ENCODE results near the gene CD47. TPM values are rescaled to one million over a fixed set of nuclear protein-coding genes. Genes with fewer than 3 reads are reported as not detected.

The CD47 gene
- total and polyA plus RNA-seq, 8 donors = 15.9 to 154 (median 79.9) TPM

DNA sequence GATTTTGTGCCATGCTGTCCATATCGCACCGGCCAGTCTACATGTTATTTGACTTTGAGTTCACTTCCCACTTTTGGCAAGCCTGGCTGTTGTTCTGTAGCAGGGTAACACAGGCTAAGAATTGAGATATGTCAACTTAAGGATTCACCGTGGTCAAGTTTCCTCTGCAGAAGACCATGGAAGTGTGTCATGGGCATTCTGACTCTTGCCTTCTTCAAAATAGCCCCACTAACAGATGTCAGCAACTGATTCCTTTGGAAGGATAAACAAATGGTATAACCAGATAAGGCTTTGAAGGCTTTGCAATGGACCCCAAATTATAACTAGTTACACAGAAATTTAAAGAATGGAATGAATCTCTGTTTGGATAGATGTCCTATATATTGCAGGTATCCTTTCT lies 20.1 kb upstream of the CD47 start:
- no peaks in the 10 kb centered on the region for H3K9me3 ChIP-seq
- 78 to 97% (median 93%) methylated on average over 3 of the region's 3 CpGs for WGBS, 5 donors
- no peaks in the 10 kb centered on the region for H3K36me3 ChIP-seq
- intact Hi-C loops (cut with DNase I; ENCODE audit: low total_unique reads) = no loop called here
- no peak overlapping the region for H3K27ac ChIP-seq
- no peaks in the 10 kb centered on the region for H3K27me3 ChIP-seq
- no peak for DNase-seq
- no peak overlapping the region for H3K4me3 ChIP-seq
- no peaks in the 10 kb centered on the region for H3K4me1 ChIP-seq
- TF ChIP-seq POLR2A (IDR thresholded peaks at IDR 0.05) (no peak), POLR2AphosphoS5 (IDR thresholded peaks at IDR 0.05) (no peak), EP300 (IDR thresholded peaks at IDR 0.05) (no peak)
- TF ChIP-seq, protein P1, sequence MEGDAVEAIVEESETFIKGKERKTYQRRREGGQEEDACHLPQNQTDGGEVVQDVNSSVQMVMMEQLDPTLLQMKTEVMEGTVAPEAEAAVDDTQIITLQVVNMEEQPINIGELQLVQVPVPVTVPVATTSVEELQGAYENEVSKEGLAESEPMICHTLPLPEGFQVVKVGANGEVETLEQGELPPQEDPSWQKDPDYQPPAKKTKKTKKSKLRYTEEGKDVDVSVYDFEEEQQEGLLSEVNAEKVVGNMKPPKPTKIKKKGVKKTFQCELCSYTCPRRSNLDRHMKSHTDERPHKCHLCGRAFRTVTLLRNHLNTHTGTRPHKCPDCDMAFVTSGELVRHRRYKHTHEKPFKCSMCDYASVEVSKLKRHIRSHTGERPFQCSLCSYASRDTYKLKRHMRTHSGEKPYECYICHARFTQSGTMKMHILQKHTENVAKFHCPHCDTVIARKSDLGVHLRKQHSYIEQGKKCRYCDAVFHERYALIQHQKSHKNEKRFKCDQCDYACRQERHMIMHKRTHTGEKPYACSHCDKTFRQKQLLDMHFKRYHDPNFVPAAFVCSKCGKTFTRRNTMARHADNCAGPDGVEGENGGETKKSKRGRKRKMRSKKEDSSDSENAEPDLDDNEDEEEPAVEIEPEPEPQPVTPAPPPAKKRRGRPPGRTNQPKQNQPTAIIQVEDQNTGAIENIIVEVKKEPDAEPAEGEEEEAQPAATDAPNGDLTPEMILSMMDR (IDR thresholded peaks at IDR 0.05) = no peak

- intact Hi-C loops (cut with DNase I; ENCODE audit: low total_unique reads) = no loop called here
- no peak for DNase-seq
- Histone ChIP-seq H3K4me3 (no peak overlapping the region), H3K9me3 (no peaks in the 10 kb centered on the region), H3K36me3 (no peaks in the 10 kb centered on the region), H3K27me3 (no peaks in the 10 kb centered on the region), H3K4me1 (peaks cover 0 to 8% (median 4%) of the 10 kb centered on the region in 4 donors), H3K27ac (no peak overlapping the region)
- TF ChIP-seq POLR2A (IDR thresholded peaks at IDR 0.05) (no peak), POLR2AphosphoS5 (IDR thresholded peaks at IDR 0.05) (no peak), EP300 (IDR thresholded peaks at IDR 0.05) (no peak)
- TF ChIP-seq, protein P1 (IDR thresholded peaks at IDR 0.05) = no peak
- WGBS, 5 donors = 84 to 95% (median 87%) methylated on average over 2 of the region's 2 CpGs
Observed at GRCh38 chr3:108108416-108108815, 17.6 kb upstream of the CD47 start.

DNA sequence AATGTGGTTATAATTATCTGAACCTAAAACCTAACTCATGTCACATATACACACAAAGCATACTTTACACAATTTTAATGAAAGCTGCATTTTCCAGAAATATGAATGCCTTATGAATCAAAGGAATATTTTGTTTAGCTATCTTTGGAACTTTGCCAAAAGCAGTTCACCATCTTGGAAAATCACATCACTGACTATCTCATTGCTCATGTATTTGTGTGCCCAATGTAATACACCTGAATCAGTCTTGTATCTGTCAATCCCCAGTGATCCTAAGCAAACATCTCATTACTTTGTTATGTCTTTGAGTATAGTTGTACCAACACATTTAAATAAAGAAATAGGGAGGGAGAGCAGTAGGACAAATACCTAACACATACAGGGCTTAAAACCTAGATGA lies 15.6 kb upstream of the CD47 start:
- intact Hi-C loops (cut with DNase I; ENCODE audit: low total_unique reads) = no loop called here
- Histone ChIP-seq H3K4me1 (peaks cover 0 to 8% (median 4%) of the 10 kb centered on the region in 4 donors), H3K36me3 (no peaks in the 10 kb centered on the region), H3K27me3 (no peaks in the 10 kb centered on the region), H3K4me3 (no peak overlapping the region), H3K27ac (no peak overlapping the region), H3K9me3 (no peaks in the 10 kb centered on the region)
- TF ChIP-seq POLR2A (IDR thresholded peaks at IDR 0.05) = no peak
- no peak for TF ChIP-seq POLR2AphosphoS5 (IDR thresholded peaks at IDR 0.05)
- TF ChIP-seq EP300 (IDR thresholded peaks at IDR 0.05) = no peak
- TF ChIP-seq, protein P1 (IDR thresholded peaks at IDR 0.05) = no peak
- DNase-seq = no peak

DNA sequence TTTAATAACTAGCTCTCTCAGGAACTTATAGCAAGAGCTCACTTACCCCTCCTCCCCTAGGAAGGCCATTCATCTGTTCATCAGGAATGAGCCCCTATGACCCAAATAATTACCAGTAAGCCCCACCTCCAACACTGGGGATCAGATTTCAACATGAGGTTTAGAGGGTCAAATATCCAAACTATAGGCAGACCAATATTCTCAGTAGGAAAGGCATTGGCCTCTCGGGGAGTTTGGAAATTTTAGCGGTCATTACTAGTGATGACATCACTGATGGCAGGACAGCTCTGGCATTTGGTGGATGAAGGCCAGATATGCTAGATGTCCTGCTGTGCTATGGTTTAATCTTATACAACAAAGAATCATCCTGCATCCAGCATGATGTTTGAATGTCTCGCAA lies 15.2 kb upstream of the CD47 start:
- H3K36me3 ChIP-seq = no peaks in the 10 kb centered on the region
- DNase-seq = no peak
- intact Hi-C loops (cut with DNase I; ENCODE audit: low total_unique reads) = no loop called here
- peaks cover 0 to 8% (median 4%) of the 10 kb centered on the region in 4 donors for H3K4me1 ChIP-seq
- no peak overlapping the region for H3K4me3 ChIP-seq
- H3K27ac ChIP-seq = no peak overlapping the region
- H3K27me3 ChIP-seq = no peaks in the 10 kb centered on the region
- TF ChIP-seq, protein P1 (IDR thresholded peaks at IDR 0.05) = no peak
- TF ChIP-seq EP300 (IDR thresholded peaks at IDR 0.05) = no peak
- TF ChIP-seq POLR2AphosphoS5 (IDR thresholded peaks at IDR 0.05) = no peak
- TF ChIP-seq POLR2A (IDR thresholded peaks at IDR 0.05) = no peak
- WGBS, 5 donors = 92 to 98% (median 95%) methylated on average over 3 of the region's 3 CpGs
- H3K9me3 ChIP-seq = no peaks in the 10 kb centered on the region

All from stomach (tissue), 9 donors.